Left cardiac atrium (tissue), 2 donors: ENCODE measurements around the gene SLCO6A1. TPM values are rescaled to one million over a fixed set of nuclear protein-coding genes. Genes with fewer than 3 reads are reported as not detected.

Source experiments
- total RNA-seq, 2 donors: library from RNA; stranded (reverse); fragmentation: NEBNext Ultra II Directional; extraction: Animal tissue kit (Norgen Biotek cat#: 25700); gene quantifications; one replicate each; pipeline ENCODE4 v1.2.1, GENCODE V29; 2021
- donor health status: DM: no; HTN: yes; CAD: no; lungs with severe emphysema.
- donor health status: DM: yes; HTN: yes; CAD: no.

SLCO6A1 gene
- total RNA-seq, 2 donors from 2014 or later, result not detected

Other genes starting within 250 kb of the SLCO6A1 start
- gene SLCO4C1, start 202.7 kb downstream of the SLCO6A1 start, total RNA-seq, result under 1 TPM; 0.16 to 0.24 TPM